Posterior cingulate gyrus (tissue), 11 donors: ENCODE measurements around the gene NOMO2.
"Not testable (repeated sequence)": the region's sequence is repeated elsewhere in the genome, so short reads cannot be mapped to it uniquely, and the experiment has no call there.

ENCODE experiments used
- DNase-seq, 10 donors: peaks; one replicate each; pipeline versions ENCODE4 v3.0.0 to v3.0.0-alpha.2; 2020 to 2021; ENCODE audit warnings: mixed read lengths in 3 of 10
- intact Hi-C: fragments of 100-400 bp; cut with DNase I; formaldehyde crosslinking; loops from one replicate; pipeline ENCODE4 v1.15.1; 2023

The NOMO2 gene

DNA sequence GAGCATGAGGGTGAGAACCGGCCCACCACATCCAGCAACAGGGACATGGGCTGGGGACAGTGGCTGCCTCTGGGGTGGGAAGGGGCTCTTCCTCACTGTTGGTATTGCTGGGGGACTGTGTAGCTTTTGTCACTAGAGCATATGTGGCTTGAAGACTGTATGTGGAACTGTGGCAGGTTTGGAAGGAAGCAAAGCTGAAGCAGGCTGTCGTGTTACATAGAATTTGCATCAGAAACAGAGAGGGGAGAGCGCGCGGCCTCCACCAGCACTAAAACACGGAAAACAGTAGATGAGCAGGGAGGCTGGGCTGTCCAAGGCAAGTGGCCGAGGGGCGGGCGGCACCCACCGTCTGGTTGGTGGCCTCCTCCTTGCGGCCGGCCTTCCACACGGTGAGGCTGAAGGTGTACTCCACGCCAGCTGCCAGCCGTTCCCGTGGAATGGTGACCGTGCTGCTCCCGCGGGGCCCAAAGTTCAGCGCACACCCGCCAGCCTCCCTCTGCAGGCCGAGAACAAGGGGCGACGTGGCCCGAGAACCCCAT, 177.7 kb downstream of the NOMO2 start:
- DNase-seq, result peak in 1 of 10 donors; percentile 5
- intact Hi-C loops, result not testable (repeated sequence)

DNA sequence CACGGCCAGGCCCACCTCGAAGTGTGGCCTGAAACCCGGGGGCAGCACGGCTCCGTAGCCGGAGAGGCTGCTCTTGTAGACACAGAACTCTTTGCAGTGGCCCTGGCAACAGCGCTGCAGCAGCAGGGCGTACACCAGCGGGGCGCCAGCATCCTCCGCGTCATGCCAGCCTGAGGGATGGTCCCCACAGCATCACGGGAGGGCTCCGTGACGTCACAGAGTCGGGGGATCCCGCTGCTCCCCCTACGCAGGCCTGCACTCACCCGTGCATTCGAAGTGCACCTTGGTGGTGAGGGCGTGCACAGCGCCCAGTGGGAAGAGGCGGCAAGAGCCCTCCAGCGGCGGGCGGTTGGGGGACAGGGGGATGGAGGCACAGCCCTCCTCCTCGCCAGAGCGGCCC, 179.2 kb downstream of the NOMO2 start:
- intact Hi-C loops, result not testable (repeated sequence)
- peak in 4 of 10 donors; percentile 8 to 61 (median 50) for DNase-seq
